GDM1 (cell line): ENCODE results near the gene CSGALNACT2.

Source experiments
- DNase-seq: peaks from one replicate; lab custom pipeline; 2025; lab: John Stamatoyannopoulos, UW

The CSGALNACT2 gene

DNA sequence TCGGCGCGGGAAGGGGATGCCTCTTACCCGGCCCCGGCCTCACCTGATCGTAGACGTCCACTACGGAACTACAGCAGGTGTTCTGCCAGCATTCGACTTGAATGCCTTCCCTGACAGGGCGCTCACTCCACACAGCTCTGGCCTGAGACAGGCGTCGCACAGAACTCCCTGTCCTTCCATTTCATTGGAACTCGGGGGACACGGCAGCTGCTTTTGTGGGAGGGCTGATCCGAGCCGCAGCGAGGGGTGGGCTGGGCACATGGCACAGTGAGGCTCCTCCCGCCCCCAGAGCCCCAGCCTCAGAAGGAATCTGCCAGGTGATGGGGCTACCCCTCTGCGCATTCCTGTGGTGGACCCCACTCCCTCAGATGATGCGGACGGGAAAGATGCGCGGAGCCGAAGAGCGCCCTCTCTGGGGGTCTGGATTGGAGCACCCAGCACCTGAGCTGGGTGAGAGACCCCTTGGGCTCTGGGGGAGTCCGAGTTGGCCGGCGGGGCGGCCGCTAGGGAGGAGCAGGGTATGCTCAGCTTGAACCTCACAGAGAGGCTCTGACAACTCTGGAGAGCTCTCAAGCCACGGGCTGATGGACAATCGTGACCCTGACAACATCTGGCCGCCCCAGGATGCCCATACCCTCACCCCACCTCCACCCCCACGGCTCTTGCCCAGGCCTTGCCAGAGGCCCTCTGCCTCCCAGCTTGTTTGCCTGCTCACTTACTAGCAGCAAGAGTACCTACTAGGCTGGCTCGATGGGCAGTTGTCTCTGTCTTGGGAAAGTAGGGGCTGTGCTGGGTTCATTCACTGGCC is 92.1 kb downstream of the CSGALNACT2 start:
- no peak for DNase-seq

DNA sequence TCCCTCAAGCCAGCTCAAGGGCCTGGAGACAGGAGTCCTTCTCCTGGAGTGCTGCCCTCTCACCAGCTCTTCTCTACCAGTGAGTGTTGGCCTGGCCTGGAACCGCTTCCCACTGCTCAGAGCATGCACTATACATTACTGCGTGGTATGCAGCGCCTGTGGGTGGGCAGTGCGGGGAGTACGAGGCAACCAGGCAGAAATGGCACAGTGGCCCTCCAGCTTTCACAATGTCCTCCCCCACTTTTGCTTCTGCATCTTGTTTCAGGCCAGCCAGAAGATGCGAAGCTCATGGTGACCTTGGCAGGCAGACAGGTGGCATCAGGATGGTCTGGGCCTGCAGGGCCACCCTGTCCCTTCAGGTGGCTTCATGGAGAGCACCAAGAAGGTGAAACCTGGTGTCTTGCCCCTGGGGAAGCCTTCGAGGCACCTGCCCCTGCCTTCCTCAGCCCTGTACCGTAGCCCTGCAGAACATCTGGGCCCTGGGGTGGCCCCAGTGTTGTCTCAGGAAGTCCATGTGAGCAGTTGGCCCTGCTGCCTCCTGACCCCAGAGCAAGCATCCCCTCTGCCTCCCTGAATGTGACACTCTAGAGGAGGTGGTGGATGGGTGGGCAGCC is 92.8 kb downstream of the CSGALNACT2 start:
- DNase-seq = no peak

DNA sequence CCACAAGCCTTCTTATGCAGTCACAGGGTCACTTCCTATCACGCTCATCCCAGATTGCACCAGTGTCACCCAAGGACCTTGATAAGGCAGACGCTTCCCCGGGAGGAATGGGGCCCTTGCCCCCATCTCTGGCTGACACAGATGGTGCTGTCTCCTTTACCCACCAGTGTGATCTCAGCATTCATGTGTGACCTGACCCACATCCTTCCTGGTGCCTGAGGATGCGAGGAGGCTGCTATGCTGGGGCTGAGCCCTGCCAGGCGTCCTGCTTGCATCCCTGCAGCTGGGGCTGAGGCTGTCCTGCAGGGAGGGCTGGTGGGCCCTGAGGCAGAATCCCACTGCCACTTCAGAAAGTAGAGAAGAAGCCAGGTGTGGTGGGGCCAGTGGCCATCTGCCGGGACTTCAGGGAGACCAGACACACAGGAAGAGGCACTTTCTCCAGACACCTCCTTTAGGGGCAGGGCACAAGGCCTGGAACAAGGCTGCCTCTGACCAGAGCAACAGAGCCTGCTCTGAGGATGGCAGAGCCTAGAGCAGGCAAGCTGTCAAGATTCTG is 93.4 kb downstream of the CSGALNACT2 start:
- DNase-seq = no peak

DNA sequence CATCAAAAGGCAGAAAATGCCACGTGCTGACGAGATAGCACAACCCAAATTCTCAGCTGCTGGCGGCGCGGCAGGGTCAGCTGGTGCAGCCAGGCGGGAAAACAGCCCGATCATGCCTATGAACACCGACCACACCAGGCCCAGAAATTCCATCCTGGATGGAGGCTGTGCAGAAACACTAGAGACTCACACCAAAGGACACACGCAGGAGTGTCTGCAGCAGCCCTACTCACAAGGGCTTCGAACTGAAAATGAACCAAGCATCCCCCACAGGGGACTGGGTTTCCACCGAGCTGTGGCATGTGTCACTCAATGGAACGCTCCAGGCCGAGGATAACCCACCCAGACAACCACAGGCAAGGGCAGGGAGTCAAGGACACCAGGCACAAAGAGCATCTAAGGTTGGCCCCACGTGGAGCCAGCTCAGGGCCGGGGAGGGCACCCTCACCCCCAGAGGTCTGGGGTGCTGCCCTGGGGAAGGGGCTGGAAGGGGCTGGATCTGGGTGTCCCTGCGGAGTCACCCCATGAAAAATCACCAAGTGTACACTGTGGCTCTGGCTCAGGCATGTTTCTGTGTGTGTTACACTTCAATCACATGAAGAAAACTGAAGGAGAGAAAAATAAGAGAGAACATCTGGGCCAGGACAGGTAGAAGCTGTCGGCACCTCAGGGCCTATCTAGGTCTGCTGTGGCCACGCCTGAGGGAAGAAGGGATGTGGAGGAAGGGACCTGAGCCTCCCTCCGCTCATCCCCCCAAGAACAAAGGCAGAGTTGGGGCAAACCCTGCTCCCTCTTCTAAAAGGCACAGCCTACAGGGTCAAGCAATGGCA is 95.6 kb downstream of the CSGALNACT2 start:
- DNase-seq = no peak

DNA sequence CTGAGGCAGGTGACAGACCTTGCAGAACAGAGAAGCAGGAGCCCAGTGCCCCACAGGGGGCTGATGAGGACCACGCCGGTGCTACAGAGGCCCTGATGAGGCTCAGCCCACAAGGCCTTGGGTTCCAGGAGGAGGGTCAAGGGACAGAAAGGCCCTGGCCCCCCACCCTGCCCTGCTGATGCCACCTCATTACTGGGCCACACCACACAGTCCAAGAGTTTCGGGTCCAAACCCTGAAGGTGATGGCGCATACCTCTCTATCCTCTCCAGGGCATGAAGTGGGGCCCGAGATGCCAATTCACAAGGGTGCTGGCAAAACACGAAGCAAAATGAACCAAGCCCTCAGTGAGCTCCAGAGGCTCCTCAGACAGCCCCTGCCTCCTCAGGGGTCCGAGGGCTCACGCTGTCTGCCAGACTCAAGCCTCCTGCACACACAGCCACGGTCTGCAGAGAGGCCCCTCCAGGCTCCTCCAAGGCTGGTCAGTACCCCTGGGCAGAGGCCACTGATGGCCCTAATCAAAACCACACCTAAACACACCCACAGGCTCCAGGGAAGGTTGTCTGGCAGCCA is 96.3 kb downstream of the CSGALNACT2 start:
- DNase-seq = no peak
